ENCODE data around the gene ZNF555.
"Not testable (repeated sequence)": the region's sequence is repeated elsewhere in the genome, so short reads cannot be mapped to it uniquely, and the experiment has no call there.

The ZNF555 gene

DNA sequence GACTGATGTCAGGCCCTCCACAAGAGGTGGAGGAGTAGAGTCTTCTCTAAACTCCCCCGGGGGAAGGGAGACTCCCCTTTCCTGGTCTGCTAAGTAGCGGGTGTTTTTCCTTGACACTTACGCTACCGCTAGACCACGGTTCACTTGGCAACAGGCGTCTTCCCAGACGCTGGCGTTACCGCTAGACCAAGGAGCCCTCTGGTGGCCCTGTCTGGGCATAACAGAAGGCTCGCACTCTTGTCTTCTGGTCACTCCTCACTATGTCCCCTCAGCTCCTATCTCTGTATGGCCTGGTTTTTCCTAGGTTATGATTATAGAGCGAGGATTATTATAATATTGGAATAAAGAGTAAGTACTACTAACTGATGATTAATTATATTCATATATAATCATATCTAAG is 30.9 kb downstream of the ZNF555 start:
- DNase-seq, result not testable (repeated sequence)

DNA sequence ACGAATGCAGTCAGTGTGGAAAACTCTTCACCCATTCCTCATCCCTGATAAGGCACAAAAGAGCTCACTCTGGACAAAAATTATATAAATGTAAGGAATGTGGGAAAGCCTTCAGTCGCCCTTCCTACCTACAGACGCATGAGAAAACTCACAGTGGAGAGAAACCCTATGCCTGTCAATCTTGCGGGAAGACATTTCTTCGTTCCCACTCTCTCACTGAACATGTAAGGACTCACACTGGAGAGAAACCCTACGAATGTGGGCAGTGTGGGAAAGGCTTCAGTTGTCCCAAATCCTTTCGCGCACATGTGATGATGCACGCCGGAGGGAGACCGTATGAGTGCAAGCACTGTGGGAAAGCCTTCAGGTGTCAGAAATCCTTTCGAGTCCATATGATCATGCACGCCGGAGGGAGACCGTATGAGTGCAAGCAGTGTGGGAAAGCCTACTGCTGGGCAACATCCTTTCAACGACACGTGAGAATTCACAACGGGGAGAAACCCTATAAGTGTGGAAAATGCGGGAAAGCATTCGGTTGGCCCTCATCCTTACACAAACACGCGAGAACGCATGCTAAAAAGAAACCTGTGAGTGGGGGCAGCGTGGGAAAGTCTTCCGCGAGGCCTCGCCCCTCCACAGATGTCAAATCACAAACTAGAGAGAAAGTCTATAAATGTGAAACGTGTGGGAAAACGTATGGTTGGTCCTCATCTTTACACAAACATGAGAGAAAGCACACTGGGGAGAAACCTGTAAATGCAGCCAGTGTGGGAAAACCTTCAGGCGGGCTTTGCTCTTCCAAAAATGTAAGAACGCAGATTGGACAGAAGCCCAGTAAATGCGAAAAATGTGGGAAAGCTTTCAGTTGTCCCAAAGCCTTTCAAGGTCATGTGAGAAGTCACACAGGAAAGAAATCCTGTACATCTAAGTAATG is 36.4 kb downstream of the ZNF555 start:
- no peak for DNase-seq

DNA sequence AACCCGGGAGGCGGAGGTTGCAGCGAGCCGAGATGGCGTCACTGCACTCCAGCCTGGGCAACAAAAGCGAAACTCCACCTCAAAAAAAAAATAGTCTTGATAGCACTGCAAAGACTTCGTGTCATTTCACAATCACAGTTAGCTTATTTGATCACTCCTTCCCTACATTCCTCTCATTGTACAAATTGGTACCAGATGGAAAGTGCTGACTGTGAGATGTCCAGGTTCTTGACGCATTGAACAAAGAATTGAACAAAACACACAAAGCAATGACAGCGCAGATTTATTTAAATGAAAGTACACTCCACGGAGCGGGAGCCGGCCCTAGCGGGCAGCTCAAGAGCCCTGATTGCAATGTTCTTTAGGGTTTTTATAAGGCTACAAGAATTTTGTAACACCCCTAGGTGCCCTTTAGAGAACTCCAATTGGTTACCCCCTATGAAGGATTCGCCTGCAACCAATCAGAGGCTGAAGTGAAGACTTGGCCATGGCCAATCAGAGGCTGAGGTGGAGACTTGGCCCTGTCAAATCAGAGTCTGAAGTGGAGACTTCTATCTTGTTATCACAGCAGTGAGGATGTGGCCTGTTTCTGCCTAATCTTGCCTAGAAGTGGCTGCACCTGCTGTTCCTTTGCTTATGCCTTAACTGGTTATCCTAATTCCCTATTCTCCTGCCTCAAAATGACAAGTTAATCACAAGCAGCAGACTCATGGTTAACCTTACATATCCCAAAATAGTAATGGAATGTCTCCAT is 42.6 kb downstream of the ZNF555 start:
- DNase-seq, result no peak

DNA sequence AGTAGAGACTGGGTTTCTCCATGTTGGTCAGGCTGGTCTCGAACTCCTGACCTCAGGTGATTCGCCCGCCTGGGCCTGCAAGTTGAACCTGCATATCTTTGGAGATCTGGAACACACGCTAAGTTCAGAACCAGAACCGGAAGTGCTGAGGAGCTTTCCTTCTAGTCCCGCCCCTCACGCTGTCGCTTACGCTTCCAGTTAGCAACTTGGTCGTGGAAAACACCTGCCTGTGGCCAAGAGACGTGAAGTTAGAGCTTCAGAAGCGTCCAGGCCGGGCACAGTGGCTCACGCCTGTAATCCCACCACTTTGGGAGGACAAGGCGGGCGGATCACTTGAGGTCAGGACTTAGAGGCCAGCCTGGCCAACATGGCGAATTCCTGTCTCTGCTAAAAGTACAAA is 44.5 kb downstream of the ZNF555 start:
- DNase-seq, result no peak

DNA sequence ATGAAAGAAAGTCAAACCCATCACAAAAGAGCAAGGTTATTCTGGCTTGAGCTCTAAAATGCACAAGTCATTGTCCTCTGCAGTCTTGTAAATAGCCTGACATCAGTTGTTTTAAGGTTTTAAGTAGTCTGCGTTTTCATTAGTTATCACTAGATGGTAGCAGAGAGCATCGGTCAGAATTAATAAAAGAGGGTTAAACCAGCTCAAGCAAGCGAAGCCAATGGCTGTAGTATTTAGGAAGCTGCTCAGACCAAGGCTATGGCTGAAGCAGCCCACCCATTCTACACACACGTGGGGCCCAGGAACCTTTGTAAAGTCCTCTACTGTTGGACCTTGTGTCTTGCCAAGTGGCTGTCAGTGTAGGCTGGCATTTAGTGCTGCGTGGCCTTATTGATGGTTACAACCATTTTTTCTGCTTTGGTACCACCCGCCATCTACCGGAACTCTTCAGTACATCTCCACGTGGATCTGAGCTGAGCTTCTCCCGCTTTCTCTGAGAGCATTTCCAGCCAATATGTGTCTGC is 46.2 kb downstream of the ZNF555 start:
- peak; percentile 59 for DNase-seq

DNA sequence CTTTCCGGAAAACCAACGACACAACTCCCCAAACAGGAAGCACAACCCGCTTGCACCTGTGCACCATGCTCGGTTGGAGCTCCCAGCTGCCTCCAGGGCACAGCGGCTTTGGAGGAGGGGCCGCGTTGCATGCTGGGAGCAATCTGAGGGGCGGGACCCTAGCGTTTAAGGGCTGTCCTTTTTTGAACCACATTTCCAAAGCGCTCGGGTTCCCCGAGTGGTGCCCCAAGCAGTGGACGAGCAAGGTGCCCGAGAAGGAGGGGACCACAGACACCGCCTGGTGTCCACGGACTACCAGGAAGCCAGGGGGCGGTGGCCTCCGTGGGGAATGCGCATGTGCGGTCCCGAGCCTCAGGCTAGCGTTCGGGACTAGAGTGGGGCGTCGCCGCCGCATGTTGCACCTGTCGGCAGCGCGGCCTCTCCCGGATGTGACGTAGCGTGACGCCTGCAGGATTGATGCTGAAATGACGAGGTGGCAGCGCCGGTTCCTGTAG is 47.5 kb downstream of the ZNF555 start:
- peak; percentile 27 for DNase-seq

DNA sequence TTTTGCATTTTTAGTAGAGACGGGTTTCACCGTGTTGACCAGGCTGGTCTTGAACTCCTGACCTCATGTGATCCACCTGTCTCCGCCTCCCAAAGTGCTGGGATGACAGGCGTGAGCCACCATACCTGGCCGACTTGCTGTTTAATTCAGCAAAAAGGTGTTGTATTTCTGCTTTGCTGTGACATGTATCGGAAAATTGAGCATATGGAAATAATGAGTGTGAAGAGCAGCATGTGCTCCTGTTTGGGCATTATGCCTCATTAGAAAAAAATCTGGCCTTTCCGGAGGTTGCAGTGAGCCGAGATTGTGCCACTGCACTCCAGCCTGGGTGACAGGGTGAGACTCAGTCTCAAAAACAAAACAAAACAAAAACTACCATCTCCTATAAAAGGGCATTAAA is 49.3 kb downstream of the ZNF555 start:
- DNase-seq, result not testable (repeated sequence)

DNA sequence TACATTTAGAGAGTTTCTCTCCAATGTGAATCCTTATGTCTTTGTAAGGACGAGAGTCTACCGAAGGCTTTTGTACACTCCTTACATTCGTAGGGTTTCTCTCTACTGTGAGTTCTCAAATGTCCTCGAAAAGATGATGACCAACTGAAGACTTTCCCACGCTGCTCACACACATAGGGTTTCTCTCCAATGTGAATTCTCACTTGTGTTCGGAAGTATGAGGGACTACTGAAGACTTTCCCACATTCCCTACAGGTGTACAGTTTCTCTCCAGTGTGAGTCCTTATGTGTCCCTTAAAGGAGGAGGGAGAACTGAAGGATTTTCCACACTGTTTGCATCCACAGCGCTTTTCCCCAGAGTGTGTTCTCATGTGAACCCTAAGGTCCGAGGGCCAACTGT is 55.4 kb downstream of the ZNF555 start:
- DNase-seq, result no peak

DNA sequence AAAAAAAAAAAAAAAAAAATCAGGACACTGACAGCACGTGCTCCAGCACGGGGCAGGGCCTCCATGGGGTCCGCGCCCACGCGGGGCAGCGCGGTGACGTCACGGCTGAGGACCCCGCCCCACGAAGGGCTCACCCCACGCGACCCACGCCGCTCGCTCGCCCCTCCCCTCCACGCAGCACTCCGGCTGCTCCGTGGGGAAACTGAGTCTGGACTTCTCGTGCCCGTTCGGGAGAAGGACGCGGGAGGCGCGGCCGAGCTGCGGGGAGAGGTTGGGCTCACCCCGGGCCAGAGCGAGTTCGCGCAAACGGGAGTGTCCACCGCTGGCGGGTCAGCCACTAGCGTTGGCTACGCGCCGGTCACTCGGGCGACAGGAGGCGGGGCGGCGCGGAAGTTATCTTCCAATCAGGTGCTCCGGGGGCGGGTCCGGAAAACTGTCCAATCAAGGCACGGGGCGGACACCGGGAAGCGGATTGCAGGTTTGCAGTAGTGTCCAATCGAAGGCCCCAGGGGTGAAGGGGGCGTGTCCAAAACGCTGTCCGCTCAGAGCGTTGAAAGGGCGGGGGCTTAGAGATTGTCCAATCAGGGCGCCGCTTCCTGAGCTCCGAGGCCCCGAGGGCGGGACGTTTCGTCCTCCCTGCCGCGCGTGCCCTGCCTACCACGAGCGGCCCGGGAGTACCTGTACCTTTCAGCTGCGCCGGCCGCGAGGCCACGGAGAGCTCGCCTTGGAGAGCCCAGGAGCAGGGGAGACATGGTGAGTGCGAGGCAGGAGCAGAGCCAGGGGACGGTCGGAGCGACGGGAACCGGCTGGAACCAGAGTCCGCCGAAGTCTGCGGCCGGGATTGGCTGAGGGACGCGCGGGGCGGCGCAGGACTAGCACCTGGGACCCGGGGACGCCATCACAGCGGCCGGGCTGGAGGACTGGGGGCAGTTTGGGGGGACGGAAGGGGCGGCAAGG is 59.3 kb downstream of the ZNF555 start, which contains the start of gene ZNF57:
Gene ZNF57 (plus strand): TSS at position 633 of the 957 bp plus-strand sequence. CDS start 118 bp downstream, at position 751.
- peak; percentile 98 for DNase-seq

DNA sequence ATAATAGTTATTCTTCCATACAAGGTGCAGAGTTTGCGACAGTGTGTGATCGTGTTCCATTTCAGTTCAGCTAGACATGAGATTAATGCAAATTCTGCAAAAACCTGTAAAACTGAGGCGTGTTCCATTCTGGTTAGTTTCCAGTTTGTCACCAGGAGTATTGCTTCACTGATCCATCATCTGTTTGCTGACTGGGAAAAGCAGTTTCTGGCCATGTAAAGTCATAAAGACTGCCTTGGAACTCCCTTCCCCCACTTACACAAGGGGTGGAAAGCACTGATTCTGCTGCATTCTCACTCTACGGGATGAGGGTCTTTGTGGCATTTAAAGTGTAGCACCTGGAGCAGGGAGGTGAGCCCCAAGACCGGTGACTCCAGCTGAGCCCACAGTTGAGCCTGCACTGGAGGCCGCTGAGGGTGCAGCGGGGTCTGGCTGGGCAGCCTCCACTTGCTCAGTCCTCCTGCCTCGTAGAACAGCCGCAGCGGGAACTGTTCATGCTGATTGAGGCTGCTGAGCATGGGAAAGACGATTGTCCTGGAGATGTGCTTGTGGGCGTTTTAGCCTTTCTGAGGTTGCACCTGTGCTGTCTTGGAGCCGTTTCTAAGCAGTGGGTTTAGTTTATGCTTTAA is 61.4 kb downstream of the ZNF555 start:
- DNase-seq, result no peak

DNA sequence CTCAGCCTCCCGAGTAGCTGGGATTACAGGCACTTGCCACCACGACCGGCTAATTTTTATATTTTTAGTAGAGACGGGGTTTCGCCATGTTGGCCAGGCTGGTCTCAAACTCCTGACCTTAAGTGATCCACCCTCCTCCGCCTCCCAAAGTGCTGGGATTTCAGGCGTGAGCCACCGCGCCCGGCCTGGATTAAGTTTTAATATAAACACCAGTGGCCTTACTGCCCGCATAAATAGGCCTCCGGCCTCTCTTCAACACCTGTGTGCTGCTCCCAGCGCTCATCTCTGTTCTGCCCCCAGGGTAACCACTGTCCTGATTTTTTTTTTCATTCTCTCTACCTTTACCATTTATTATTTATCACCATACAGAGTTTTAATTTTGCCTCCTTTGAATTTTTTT is 62.1 kb downstream of the ZNF555 start:
- not testable (repeated sequence) for DNase-seq

DNA sequence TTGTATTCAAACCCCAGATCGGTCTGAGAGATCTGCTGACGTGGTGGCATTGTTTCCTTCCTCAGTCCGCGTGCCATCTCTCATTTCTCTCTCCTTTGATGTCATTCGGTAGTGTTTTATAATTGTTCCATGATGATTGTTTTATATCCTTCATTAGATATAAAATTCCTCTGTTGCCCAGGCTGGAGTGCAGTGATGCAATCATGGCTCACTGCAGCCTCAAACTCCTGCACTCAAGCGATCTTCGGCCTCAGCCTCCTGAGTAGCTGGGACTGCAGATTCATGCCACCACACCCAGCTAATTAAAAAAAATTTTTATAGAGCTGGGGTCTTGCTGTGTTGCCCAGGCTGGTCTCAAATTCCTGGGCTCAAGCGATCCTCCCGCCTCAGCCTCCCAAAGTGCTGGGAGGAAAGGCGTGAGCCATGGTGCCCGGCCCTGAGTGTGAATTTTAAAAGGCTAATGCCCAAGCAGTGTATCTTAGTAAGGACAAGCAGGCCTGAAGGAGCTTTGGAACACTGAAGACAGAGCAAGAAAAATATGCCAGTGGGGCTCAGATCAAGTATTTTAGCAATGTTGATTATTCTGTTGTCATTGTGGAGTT is 64.7 kb downstream of the ZNF555 start:
- no peak for DNase-seq

DNA sequence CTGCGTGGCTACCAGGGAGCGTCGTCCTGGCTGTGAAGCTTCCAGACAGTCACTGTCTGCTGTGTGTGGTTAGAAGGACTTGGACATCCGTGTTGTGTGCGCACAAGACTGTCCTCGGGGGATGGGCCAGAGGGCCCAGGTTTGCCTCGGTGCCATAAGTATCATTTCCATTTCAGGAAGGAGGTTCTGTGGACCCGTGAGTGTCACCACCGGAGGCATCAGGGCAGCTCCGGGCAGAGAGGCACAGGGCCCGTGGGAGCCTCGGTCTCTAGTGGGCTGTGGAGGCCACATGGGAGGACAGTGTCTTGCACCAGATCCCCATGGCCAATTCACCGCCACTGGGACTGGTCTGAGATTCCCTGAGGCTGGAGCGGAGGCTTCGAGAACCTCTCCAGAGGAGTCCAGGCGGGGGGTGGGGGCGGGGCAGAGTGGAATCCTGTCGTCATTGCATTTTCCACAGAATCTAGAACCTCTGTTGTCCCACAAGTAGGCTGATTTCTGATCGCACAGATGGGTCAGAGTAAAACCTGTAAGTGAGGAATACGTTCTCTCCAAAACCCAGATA is 65.4 kb downstream of the ZNF555 start:
- DNase-seq, result no peak
